ENCODE results near the gene CCDC57. TPM values are rescaled to one million over a fixed set of nuclear protein-coding genes. Genes with fewer than 3 reads are reported as not detected.
A peak's percentile ranks its signal among the peaks of the same experiment; 100 is the strongest.

CCDC57 gene
- total and polyA plus RNA-seq, 9 of the 15 experiments (the other 6 are each of a cell fraction or from before 2014, with no cell fraction given), result 0.83 to 36.2 (median 13.6) TPM

DNA sequence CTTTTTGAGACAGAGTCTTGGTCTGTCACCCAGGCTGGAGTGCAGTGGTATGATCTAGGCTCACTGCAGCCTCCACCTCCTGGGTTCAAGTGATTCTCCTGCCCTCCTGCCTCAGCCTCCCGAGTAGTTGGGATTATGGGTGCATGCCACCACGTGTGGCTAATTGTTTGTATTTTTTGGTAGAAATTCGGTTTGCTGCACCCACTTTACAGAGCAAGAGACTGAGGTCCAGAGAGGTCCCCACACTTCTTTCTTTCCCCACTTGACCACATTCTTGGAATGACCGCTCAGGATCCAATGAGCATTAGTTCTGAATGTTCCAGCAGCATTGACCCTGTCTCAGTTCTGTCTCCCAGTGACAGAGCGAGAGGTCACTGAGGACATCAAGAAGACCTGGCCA, 10.9 kb upstream of the CCDC57 start (continued):
- TF ChIP-seq SIX5 (IDR thresholded peaks at IDR 0.05; ENCODE audit: borderline replicate concordance in 1 of 2, insufficient read depth in 1 of 2, low read depth in 1 of 2, low read length in 2 of 2) (no peak), TAF7 (tag; IDR thresholded peaks at IDR 0.05) (no peak), PPARD (CRISPR knock-in tag; IDR thresholded peaks at IDR 0.05) (no peak), CBX1 (IDR thresholded peaks at IDR 0.05; ENCODE audit: low read depth) (no peak), FOXK2 (conservative IDR thresholded peaks at IDR 0.05 in 1 of 2, IDR thresholded peaks at IDR 0.05 in 1 of 2; ENCODE audit: low read depth in 2 of 2) (no peak), ELF4 (CRISPR knock-in tag; IDR thresholded peaks at IDR 0.05) (no peak), ZNF785 (CRISPR knock-in tag; IDR thresholded peaks at IDR 0.05) (no peak), ZFPM2 (CRISPR knock-in tag; IDR thresholded peaks at IDR 0.05) (no peak), PHF20 (IDR thresholded peaks at IDR 0.05; ENCODE audit: partially characterized antibody) (peak; percentile 25), ZEB2 (IDR thresholded peaks at IDR 0.05) (0 out of 2 replicates have a peak, but pooled peaks have one; percentile 15), ADNP (tag; IDR thresholded peaks at IDR 0.05) (peak; percentile 58; the same call in 1 of the 2 replicates), CREM (IDR thresholded peaks at IDR 0.05; ENCODE audit: low read depth) (no peak)
- TF ChIP-seq, protein P1, sequence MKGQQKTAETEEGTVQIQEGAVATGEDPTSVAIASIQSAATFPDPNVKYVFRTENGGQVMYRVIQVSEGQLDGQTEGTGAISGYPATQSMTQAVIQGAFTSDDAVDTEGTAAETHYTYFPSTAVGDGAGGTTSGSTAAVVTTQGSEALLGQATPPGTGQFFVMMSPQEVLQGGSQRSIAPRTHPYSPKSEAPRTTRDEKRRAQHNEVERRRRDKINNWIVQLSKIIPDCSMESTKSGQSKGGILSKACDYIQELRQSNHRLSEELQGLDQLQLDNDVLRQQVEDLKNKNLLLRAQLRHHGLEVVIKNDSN (CRISPR knock-in tag; IDR thresholded peaks at IDR 0.05), result peak; percentile 14; the same call in 1 of the 2 replicates
- TF ChIP-seq, protein P2, sequence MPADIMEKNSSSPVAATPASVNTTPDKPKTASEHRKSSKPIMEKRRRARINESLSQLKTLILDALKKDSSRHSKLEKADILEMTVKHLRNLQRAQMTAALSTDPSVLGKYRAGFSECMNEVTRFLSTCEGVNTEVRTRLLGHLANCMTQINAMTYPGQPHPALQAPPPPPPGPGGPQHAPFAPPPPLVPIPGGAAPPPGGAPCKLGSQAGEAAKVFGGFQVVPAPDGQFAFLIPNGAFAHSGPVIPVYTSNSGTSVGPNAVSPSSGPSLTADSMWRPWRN (IDR thresholded peaks at IDR 0.05; ENCODE audit: low read depth), result no peak
- TF ChIP-seq, protein P3, sequence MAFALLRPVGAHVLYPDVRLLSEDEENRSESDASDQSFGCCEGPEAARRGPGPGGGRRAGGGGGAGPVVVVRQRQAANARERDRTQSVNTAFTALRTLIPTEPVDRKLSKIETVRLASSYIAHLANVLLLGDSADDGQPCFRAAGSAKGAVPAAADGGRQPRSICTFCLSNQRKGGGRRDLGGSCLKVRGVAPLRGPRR (CRISPR knock-in tag; IDR thresholded peaks at IDR 0.05), result no peak
- TF ChIP-seq, protein P4, sequence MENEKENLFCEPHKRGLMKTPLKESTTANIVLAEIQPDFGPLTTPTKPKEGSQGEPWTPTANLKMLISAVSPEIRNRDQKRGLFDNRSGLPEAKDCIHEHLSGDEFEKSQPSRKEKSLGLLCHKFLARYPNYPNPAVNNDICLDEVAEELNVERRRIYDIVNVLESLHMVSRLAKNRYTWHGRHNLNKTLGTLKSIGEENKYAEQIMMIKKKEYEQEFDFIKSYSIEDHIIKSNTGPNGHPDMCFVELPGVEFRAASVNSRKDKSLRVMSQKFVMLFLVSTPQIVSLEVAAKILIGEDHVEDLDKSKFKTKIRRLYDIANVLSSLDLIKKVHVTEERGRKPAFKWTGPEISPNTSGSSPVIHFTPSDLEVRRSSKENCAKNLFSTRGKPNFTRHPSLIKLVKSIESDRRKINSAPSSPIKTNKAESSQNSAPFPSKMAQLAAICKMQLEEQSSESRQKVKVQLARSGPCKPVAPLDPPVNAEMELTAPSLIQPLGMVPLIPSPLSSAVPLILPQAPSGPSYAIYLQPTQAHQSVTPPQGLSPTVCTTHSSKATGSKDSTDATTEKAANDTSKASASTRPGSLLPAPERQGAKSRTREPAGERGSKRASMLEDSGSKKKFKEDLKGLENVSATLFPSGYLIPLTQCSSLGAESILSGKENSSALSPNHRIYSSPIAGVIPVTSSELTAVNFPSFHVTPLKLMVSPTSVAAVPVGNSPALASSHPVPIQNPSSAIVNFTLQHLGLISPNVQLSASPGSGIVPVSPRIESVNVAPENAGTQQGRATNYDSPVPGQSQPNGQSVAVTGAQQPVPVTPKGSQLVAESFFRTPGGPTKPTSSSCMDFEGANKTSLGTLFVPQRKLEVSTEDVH (IDR thresholded peaks at IDR 0.05; ENCODE audit: low read depth, partially characterized antibody), result no peak
